Upper lobe of left lung (tissue), 4 donors: Measurements from ENCODE around the gene GNG3.

ENCODE experiments used
- POLR2AphosphoS5 ChIP-seq, 2 donors: sonication (generic); formaldehyde crosslinking; IDR thresholded peaks; one replicate each; pipeline ENCODE4 v1.5.1; 2017; ENCODE audit warnings: antibody characterized with exemption in 2 of 2
- TF ChIP-seq, protein P1 (sequence below), 6 experiments: fragments of 450-650 bp in 4 of 6; fragments of 200-600 bp in 2 of 6; sonication (generic) in 2 of 6; IDR thresholded peaks; one replicate each; pipeline ENCODE4 v1.5.1; 2016 to 2019; ENCODE audit warnings: antibody characterized with exemption in 6 of 6

DNA sequence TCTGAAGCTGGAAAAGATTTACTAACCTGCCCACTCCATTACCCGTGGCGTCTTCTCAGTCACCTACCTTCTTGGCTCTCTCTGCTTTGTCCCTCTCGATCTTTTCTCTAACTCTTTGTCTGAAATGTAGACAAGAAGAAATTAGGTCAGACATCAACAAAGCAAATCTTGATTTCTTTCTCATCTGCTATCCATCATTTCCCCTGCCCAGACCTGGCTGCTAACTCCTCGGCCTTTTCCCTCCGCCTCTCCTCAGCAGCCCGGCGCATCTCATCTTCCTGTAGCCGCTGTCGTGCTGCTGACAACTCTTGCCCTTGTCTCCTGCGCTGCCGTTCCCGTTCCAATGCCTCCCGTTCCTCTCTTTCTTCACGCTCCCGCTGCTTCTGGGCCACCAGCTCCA lies 29.8 kb upstream of the GNG3 start:
- TF ChIP-seq, protein P1, sequence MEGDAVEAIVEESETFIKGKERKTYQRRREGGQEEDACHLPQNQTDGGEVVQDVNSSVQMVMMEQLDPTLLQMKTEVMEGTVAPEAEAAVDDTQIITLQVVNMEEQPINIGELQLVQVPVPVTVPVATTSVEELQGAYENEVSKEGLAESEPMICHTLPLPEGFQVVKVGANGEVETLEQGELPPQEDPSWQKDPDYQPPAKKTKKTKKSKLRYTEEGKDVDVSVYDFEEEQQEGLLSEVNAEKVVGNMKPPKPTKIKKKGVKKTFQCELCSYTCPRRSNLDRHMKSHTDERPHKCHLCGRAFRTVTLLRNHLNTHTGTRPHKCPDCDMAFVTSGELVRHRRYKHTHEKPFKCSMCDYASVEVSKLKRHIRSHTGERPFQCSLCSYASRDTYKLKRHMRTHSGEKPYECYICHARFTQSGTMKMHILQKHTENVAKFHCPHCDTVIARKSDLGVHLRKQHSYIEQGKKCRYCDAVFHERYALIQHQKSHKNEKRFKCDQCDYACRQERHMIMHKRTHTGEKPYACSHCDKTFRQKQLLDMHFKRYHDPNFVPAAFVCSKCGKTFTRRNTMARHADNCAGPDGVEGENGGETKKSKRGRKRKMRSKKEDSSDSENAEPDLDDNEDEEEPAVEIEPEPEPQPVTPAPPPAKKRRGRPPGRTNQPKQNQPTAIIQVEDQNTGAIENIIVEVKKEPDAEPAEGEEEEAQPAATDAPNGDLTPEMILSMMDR (IDR thresholded peaks at IDR 0.05), result no peak
- no peak for TF ChIP-seq POLR2AphosphoS5 (IDR thresholded peaks at IDR 0.05)
